HEK293T (cell line): Measurements from ENCODE around the gene ADAMTS15.

Source experiments
- CTCF ChIA-PET: fragments of 350-600 bp; formaldehyde crosslinking; extraction: SDS; loops from one replicate; lab custom pipeline; 2021; ENCODE audit warnings: antibody characterized with exemption, inconsistent platforms; lab: Yijun Ruan, JAX
- POLR2A ChIA-PET: fragments of 350-600 bp; formaldehyde crosslinking; extraction: SDS; loops from one replicate; lab custom pipeline; 2020; ENCODE audit warnings: antibody characterized with exemption, inconsistent platforms; lab: Yijun Ruan, JAX
- DNase-seq: peaks from one replicate; pipeline ENCODE4 v3.0.0; 2012; ENCODE audit warnings: mixed read lengths; ENCODE audit errors: extremely low spot score
- ARNT ChIP-seq: fragments of 450-650 bp; IDR thresholded peaks from 2 replicates; pipeline ENCODE4 v1.6.1; 2017; ENCODE audit warnings: mild to moderate bottlenecking
- BHLHE40 ChIP-seq: fragments of 450-650 bp; IDR thresholded peaks from 2 replicates; pipeline ENCODE4 v1.6.1; 2016; ENCODE audit warnings: mild to moderate bottlenecking, moderate library complexity, borderline replicate concordance
- CTBP1 ChIP-seq: fragments of 450-650 bp; IDR thresholded peaks from 2 replicates; pipeline ENCODE4 v1.6.1; 2016; ENCODE audit warnings: borderline replicate concordance
- ELF4 ChIP-seq: fragments of 450-650 bp; IDR thresholded peaks from 2 replicates; pipeline ENCODE4 v1.6.1; 2017; ENCODE audit warnings: antibody characterized with exemption
- FOXA1 ChIP-seq: fragments of 450-650 bp; IDR thresholded peaks from 2 replicates; pipeline ENCODE4 v1.6.1; 2016; ENCODE audit warnings: mild to moderate bottlenecking
- FOXK2 ChIP-seq: fragments of 450-650 bp; IDR thresholded peaks from 2 replicates; pipeline ENCODE4 v1.6.1; 2016; ENCODE audit warnings: mild to moderate bottlenecking
- FOXM1 ChIP-seq: fragments of 450-650 bp; IDR thresholded peaks from 2 replicates; pipeline ENCODE4 v1.6.1; 2017; ENCODE audit warnings: mild to moderate bottlenecking, borderline replicate concordance
- HDGF ChIP-seq: fragments of 450-650 bp; IDR thresholded peaks from 2 replicates; pipeline ENCODE4 v1.6.1; 2017; ENCODE audit warnings: antibody characterized with exemption, borderline replicate concordance
- L3MBTL2 ChIP-seq: fragments of 450-650 bp; conservative IDR thresholded peaks from 2 replicates; pipeline ENCODE4 v1.6.1; 2016; ENCODE audit warnings: mild to moderate bottlenecking
- LEF1 ChIP-seq: fragments of 450-650 bp; IDR thresholded peaks from 2 replicates; pipeline ENCODE4 v1.6.1; 2017; ENCODE audit warnings: mild to moderate bottlenecking, borderline replicate concordance
- NFRKB ChIP-seq: fragments of 450-650 bp; IDR thresholded peaks from 2 replicates; pipeline ENCODE4 v1.6.1; 2016; ENCODE audit warnings: mild to moderate bottlenecking, moderate library complexity
- PKNOX1 ChIP-seq: fragments of 450-650 bp; IDR thresholded peaks from 2 replicates; pipeline ENCODE4 v1.6.1; 2016
- SP1 ChIP-seq: fragments of 450-650 bp; IDR thresholded peaks from 2 replicates; pipeline ENCODE4 v1.6.1; 2017
- SUZ12 ChIP-seq: fragments of 450-650 bp; IDR thresholded peaks from 2 replicates; pipeline ENCODE4 v1.6.1; 2016; ENCODE audit warnings: mild to moderate bottlenecking
- TARDBP ChIP-seq: fragments of 450-650 bp; IDR thresholded peaks from 2 replicates; pipeline ENCODE4 v1.6.1; 2016
- ZNF384 ChIP-seq: fragments of 450-650 bp; IDR thresholded peaks from 2 replicates; pipeline ENCODE4 v1.6.1; 2016

The ADAMTS15 gene

GRCh38 chr11:130448416-130449309 is at the start of gene ADAMTS15:
TSS of gene ADAMTS15 (plus strand) at chr11:130448645. CDS start at chr11:130448974, 329 bp downstream.
- ChIA-PET POLR2A (interaction anchor here (0.9 kb wide), 1 partner anchor 379 kb away, joined by 3 read pairs; no protein-coding TSS in a partner anchor), CTCF (interaction anchor here (0.8 kb wide), 1 partner anchor 377 kb away, joined by 3 read pairs; no protein-coding TSS in a partner anchor)
- TF ChIP-seq TARDBP (no peak), ZNF384 (no peak), ELF4 (no peak), PKNOX1 (peak; percentile 21; the same call in 1 of the 2 replicates), FOXK2 (no peak), SUZ12 (no peak), L3MBTL2 (0 out of 2 replicates have a peak, but pooled peaks have one; percentile 32), HDGF (0 out of 2 replicates have a peak, but pooled peaks have one; percentile 46), NFRKB (no peak)

GRCh38 chr11:130399196-130399595 is 49.2 kb upstream of the ADAMTS15 start:
- TF ChIP-seq LEF1 (no peak), BHLHE40 (no peak), FOXM1 (no peak), PKNOX1 (no peak), FOXA1 (no peak), FOXK2 (no peak), NFRKB (no peak), SUZ12 (no peak), HDGF (no peak), CTBP1 (no peak), TARDBP (no peak)
- ChIA-PET POLR2A (no interaction called here), CTCF (no interaction called here)
- DNase-seq = no peak

More at GRCh38 chr11:130448416-130449309, at the start of gene ADAMTS15:
- DNase-seq = peak; percentile 88

DNA sequence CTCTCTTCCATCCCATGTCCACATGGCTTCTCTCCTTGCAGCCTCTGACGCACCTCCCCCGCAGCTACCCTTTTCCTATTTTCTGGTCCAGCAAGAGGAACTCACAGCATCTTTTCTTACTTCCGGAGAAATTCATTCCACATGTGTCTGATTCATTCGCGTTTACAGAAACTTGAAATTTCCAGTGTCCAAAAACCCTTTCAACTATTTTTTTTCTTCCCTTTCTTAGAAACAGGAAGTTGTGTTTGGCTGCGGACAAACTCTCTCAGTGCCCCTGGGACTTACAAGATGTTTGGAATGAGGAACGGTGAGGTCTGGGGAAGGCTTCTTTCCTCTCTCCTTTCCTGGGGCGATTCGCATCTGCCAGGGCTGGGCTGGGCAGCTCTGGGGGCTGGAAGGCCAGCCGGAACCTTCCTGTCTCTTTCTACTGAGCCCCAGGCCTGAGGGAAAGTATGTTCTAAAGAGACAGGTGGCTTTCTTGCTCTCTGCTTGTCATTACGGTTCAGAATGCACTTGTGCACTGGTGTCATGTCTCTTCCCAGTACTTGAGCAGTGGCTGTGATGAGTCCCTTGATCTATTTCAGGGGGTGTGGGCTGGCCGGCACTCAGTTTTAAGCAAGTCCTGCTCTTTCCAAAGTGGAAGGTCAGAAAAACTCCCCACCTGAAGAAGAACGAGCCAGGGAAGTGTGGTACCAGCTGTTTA is 47.5 kb upstream of the ADAMTS15 start:
- DNase-seq = no peak
- ChIA-PET POLR2A (no interaction called here), CTCF (interaction anchor here (0.8 kb wide), 1 partner anchor 15 kb away, joined by 3 read pairs; no protein-coding TSS in a partner anchor)
- no peak for TF ChIP-seq TARDBP

DNA sequence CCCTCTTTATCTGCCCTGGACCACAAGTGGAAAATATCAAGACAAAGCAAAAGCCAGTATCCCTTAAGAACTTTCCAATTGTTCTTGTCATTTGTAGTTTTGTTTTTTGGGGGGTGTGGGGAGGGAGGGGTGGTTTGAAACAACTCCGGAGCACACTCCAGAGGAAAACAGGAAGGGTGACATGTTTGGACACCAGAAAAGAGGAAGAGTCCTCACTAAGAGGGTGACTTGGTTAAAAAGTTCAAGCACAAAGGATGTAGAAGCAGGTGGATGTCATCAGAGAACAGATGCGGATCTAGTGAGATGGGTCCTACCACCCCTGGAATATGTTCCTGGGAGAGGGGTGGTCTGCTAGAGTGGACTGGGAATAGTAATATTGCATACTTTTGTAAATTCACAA is 45.9 kb upstream of the ADAMTS15 start:
- DNase-seq = no peak
- CTCF ChIA-PET = no interaction called here
- no peak for TF ChIP-seq ARNT
- TF ChIP-seq ZNF384 = no peak
- no peak for TF ChIP-seq CTBP1
- TF ChIP-seq SUZ12 = no peak
- no peak for TF ChIP-seq ELF4
- TF ChIP-seq FOXA1 = no peak
- TF ChIP-seq FOXM1 = no peak
- TF ChIP-seq BHLHE40 = no peak
- TF ChIP-seq FOXK2 = no peak
- POLR2A ChIA-PET = no interaction called here

GRCh38 chr11:130403271-130403804 is 45.1 kb upstream of the ADAMTS15 start:
- POLR2A ChIA-PET = no interaction called here
- CTCF ChIA-PET = no interaction called here
- no peak for DNase-seq
- TF ChIP-seq L3MBTL2 = no peak
- TF ChIP-seq FOXM1 = no peak

DNA sequence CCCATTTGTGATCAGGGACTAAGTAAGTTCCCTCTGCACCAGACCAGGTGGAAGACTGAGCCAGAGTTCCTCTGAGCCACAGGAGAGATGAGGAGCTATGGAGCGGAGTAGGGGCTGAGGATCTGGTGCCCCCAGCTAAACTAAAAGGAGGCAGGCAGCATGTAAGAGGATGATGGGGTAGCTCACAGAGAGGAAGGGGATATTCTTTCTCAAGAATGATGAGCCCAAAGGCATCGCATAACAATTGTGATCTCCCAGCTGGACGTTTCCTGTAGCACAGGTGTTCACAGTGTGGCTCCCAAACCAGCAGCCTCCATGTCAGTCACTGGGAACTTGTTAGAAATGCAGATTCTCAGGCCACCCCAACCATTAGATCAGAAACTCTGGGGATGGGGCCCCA is 44.5 kb upstream of the ADAMTS15 start:
- ChIA-PET CTCF (no interaction called here), POLR2A (no interaction called here)
- DNase-seq = no peak
- TF ChIP-seq SUZ12 (no peak), PKNOX1 (no peak), FOXA1 (no peak), L3MBTL2 (no peak), BHLHE40 (no peak)

DNA sequence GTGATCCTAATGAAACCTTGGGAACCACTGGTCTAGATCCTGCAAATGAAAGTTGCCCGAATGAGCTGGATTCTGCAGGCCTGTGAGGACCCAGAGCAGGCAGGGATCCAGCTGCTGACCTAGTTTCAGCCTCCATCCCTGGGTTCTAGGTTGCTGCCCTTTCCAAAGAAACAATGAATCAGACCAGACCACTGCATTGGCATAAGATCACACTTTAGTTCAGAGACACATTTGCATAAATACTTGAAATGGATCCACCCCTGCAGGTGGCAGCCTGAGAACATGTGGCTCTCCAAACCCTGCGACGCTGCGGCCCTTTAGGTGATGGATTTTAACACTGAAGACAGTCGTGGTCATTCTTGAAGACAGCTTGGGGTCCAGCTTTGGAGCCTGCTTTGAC is 43.7 kb upstream of the ADAMTS15 start:
- no peak for DNase-seq
- TF ChIP-seq PKNOX1 = no peak
- no peak for TF ChIP-seq ELF4
- no peak for TF ChIP-seq L3MBTL2
- TF ChIP-seq FOXA1 = no peak
- TF ChIP-seq SP1 = no peak
- TF ChIP-seq LEF1 = no peak
- no peak for TF ChIP-seq NFRKB
- TF ChIP-seq BHLHE40 = no peak
- TF ChIP-seq ARNT = no peak
- no peak for TF ChIP-seq ZNF384
- TF ChIP-seq TARDBP = no peak
- no peak for TF ChIP-seq CTBP1
- ChIA-PET CTCF (no interaction called here), POLR2A (no interaction called here)
